Caco-2 (cell line): Measurements from ENCODE around the gene SLC22A7. TPM values are rescaled to one million over a fixed set of nuclear protein-coding genes. Genes with fewer than 3 reads are reported as not detected.

Experiments used
- BruUV-seq: library from RNA; stranded (reverse); fragments of 400-500 nt; replicated peaks from 2 replicates; lab custom pipeline; 2021; lab: Mats Ljungman, UMichigan
- CTCF ChIA-PET: fragments of 300-600 bp; sonication (Branson Sonifier 250); formaldehyde crosslinking; loops from one replicate; lab custom pipeline; 2022; ENCODE audit warnings: antibody characterized with exemption; lab: Charles Lee
- POLR2A ChIA-PET: fragments of 300-600 bp; sonication (Branson Sonifier 250); formaldehyde crosslinking; loops from one replicate; lab custom pipeline; 2022; ENCODE audit warnings: antibody characterized with exemption; lab: Charles Lee
- DNase-seq, 2 experiments: peaks; one replicate each; pipeline versions ENCODE4 v3.0.0 to v3.0.0-alpha.2; 2020 to 2022
- H3K27me3 ChIP-seq: replicated peaks from 2 replicates; pipeline ENCODE4 v1.6.0; 2011; ENCODE audit warnings: low read length; ENCODE audit not compliant: control insufficient read depth, insufficient read depth
- H3K36me3 ChIP-seq: 2 replicates; pipeline ENCODE4 v1.5.1; 2011; ENCODE audit warnings: low read length; ENCODE audit not compliant: control insufficient read depth, insufficient read depth
- H3K4me1 ChIP-seq: fragments of 250-450 bp; sonication (Bioruptor Pico); 2 replicates; pipeline ENCODE4 v1.5.1; 2020; ENCODE audit warnings: mild to moderate bottlenecking
- H3K4me3 ChIP-seq: 2 replicates; pipeline ENCODE4 v1.5.1; 2011; ENCODE audit warnings: low read depth, mild to moderate bottlenecking, control low read depth, low read length
- H3K9me3 ChIP-seq: fragments of 250-450 bp; sonication (Bioruptor Pico); 2 replicates; pipeline ENCODE4 v1.5.1; 2020; ENCODE audit warnings: mild to moderate bottlenecking, moderate library complexity
- H3K27ac Mint-ChIP-seq: one replicate; pipeline ENCODE4 v1.8.0; 2022; ENCODE audit warnings: mixed read lengths; ENCODE audit not compliant: unreplicated experiment
- H3K27me3 Mint-ChIP-seq: one replicate; pipeline ENCODE4 v1.8.0; 2022; ENCODE audit warnings: mixed read lengths; ENCODE audit not compliant: insufficient read depth, unreplicated experiment
- H3K36me3 Mint-ChIP-seq: one replicate; pipeline ENCODE4 v1.8.0; 2022; ENCODE audit warnings: mild to moderate bottlenecking, mixed read lengths; ENCODE audit not compliant: insufficient read depth, unreplicated experiment
- H3K4me1 Mint-ChIP-seq: one replicate; pipeline ENCODE4 v1.8.0; 2022; ENCODE audit warnings: low read depth, mixed read lengths; ENCODE audit not compliant: unreplicated experiment
- H3K4me3 Mint-ChIP-seq: one replicate; pipeline ENCODE4 v1.8.0; 2022; ENCODE audit warnings: mild to moderate bottlenecking, moderate library complexity, mixed read lengths; ENCODE audit not compliant: unreplicated experiment
- H3K9me3 Mint-ChIP-seq: one replicate; pipeline ENCODE4 v1.8.0; 2022; ENCODE audit warnings: mixed read lengths; ENCODE audit not compliant: unreplicated experiment
- intact Hi-C: fragments of 100-400 bp; cut with micrococcal nuclease; formaldehyde crosslinking; loops from one replicate; pipeline ENCODE4 v1.10.0; 2022; ENCODE audit not compliant: unreplicated experiment
- total RNA-seq: library from RNA; stranded (reverse); gene quantifications from 2 replicates; pipeline ENCODE4 v1.2.3, GENCODE V29; 2022
- TF ChIP-seq, protein P1 (sequence below), 2 experiments: fragments of 200-600 bp in 1 of 2; IDR thresholded peaks; 1 replicate in 1 of 2; 2 replicates in 1 of 2; pipeline versions ENCODE4 v1.5.1 to v1.8.0; 2011 to 2022; ENCODE audit warnings: antibody characterized with exemption in 1 of 2, control low read depth in 1 of 2, inconsistent platforms in 1 of 2, low read depth in 1 of 2, low read length in 1 of 2, mild to moderate bottlenecking in 1 of 2, moderate library complexity in 1 of 2; ENCODE audit not compliant: insufficient read depth in 1 of 2, severe bottlenecking in 1 of 2, unreplicated experiment in 1 of 2

The SLC22A7 gene
- total RNA-seq, 1 experiment from 2014 or later = not detected

DNA sequence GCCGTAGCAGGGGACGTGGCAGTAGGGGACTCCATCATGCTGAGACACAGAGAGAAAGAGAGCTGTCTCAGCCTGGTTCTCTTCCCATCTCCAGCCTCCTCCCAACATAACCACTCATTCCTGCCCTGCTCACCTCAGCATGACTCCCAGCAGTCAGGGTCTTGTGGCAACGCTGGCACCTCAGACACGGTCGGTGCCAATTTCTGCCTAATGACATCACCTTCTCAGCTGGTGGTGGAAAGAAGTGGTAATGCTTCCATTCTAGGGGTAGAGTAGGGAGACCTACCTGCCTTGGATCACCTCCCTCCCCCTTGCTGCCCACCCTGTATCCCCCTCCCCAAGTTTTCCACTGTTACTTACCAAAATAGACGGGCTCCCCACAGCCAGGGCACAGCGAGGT lies 8.0 kb downstream of the SLC22A7 start:
- H3K4me1 Mint-ChIP-seq = no peaks in the 10 kb centered on the region
- TF ChIP-seq, protein P1, sequence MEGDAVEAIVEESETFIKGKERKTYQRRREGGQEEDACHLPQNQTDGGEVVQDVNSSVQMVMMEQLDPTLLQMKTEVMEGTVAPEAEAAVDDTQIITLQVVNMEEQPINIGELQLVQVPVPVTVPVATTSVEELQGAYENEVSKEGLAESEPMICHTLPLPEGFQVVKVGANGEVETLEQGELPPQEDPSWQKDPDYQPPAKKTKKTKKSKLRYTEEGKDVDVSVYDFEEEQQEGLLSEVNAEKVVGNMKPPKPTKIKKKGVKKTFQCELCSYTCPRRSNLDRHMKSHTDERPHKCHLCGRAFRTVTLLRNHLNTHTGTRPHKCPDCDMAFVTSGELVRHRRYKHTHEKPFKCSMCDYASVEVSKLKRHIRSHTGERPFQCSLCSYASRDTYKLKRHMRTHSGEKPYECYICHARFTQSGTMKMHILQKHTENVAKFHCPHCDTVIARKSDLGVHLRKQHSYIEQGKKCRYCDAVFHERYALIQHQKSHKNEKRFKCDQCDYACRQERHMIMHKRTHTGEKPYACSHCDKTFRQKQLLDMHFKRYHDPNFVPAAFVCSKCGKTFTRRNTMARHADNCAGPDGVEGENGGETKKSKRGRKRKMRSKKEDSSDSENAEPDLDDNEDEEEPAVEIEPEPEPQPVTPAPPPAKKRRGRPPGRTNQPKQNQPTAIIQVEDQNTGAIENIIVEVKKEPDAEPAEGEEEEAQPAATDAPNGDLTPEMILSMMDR (IDR thresholded peaks at IDR 0.05; ENCODE audit: insufficient read depth in 1 of 2, low read depth in 1 of 2, low read length in 1 of 2, severe bottlenecking in 1 of 2, unreplicated experiment in 1 of 2) = no peak
- intact Hi-C loops = no loop called here
- H3K4me3 Mint-ChIP-seq = no peak overlapping the region
- BruUV-seq = no TSS peak
- no peaks in the 10 kb centered on the region; the same call in 1 of the 2 replicates for H3K36me3 ChIP-seq
- H3K36me3 Mint-ChIP-seq = no peaks in the 10 kb centered on the region
- no peaks in the 10 kb centered on the region for H3K27me3 ChIP-seq
- no peaks in the 10 kb centered on the region for H3K27me3 Mint-ChIP-seq
- H3K27ac Mint-ChIP-seq = no peak overlapping the region
- no peak overlapping the region for H3K4me3 ChIP-seq
- ChIA-PET POLR2A (no interaction called here), CTCF (no interaction called here)
- H3K9me3 ChIP-seq = no peaks in the 10 kb centered on the region
- H3K9me3 Mint-ChIP-seq = no peaks in the 10 kb centered on the region
- H3K4me1 ChIP-seq = no peaks in the 10 kb centered on the region
- DNase-seq = no peak

DNA sequence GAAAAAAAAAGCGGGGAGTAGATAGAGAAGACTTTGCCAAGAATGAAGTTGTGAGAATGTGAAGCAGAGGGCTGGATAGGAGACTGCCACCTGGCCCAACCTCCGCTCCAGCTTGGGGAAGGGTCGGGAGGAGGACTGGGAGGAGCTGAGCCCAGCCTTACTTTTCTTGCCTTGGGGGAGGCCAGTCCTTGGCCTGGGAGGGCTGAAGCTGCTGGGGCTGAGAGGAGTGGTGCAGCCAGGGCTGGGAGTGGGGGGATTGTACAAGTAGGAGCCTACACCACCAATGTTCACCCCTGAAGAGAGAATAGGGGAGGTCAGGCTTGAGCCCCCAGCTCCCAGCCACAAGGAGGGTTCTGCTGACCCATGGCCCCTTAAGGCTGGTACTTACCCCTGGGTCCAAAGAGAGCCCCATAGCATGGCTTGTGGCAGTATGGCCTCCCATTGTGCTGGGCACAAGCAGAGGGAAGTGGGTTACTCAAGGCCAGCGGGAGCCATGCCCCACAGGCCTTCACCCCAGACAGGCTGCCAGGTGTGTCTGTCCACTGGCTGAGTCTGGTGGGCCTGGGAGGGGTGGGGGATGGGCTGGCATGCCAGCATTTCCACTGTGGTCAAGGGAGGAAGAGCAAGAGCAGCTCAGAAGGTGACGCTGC lies 9.5 kb downstream of the SLC22A7 start:
- no peaks in the 10 kb centered on the region for H3K4me1 Mint-ChIP-seq
- Histone ChIP-seq H3K4me1 (no peaks in the 10 kb centered on the region), H3K27me3 (no peaks in the 10 kb centered on the region), H3K36me3 (no peaks in the 10 kb centered on the region; the same call in 1 of the 2 replicates), H3K9me3 (no peaks in the 10 kb centered on the region), H3K4me3 (no peak overlapping the region)
- no peaks in the 10 kb centered on the region for H3K9me3 Mint-ChIP-seq
- POLR2A ChIA-PET = no interaction called here
- no peak for DNase-seq
- TF ChIP-seq, protein P1 (IDR thresholded peaks at IDR 0.05; ENCODE audit: insufficient read depth in 1 of 2, low read depth in 1 of 2, low read length in 1 of 2, severe bottlenecking in 1 of 2, unreplicated experiment in 1 of 2) = no peak
- no TSS peak for BruUV-seq
- no peaks in the 10 kb centered on the region for H3K36me3 Mint-ChIP-seq
- intact Hi-C loops = no loop called here
- H3K27ac Mint-ChIP-seq = no peak overlapping the region
- CTCF ChIA-PET = no interaction called here
- H3K27me3 Mint-ChIP-seq = no peaks in the 10 kb centered on the region
- H3K4me3 Mint-ChIP-seq = no peak overlapping the region

DNA sequence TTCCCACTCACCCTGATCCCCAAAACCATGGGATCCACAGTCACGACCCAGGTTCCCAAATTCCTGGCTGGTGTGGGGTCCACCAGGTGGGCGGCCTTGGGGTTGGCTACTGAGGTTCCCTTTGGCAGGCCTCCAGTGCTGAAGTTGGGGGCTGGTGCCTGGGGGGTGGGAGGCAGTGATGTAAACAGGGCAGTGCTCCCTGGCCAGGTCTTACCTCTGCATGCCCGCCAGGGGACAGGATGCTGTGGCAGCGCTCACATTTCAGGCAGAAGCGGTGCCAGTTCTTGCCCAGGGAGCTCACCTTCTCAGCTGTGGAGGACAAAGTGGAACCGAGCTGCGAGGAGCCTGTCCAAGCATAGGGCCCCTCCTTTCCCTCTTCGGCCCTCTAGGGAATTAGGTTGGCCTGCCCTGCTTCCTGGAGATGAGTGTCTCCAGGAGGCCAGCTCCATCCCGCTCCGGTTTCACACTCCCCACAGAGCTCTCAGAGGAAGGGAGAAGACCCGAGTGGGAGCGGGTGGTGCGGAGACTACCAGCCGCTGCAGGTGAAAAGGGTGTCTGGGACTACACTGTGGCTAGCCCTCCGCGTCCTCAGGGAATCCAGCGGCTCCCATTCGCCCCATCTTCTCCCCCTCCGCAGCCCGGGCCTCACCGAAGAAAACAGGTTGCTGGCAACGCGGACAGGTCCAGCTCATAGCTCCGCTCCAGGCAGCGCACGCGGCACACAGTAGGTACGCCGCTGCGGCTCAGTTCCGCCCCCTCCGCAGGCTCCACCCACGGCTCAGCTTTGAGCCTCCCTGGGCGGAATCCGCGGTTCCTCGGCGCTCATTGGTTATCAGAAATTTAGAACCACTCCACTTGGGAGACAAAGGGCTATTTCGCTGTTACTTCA lies 10.3 kb downstream of the SLC22A7 start, which contains the start of gene CRIP3:
Gene CRIP3 (minus strand): TSS at position 726 of the 889 bp plus-strand sequence. CDS start 34 bp downstream, at position 692.
- DNase-seq = no peak
- Mint-ChIP-seq H3K4me3 (no peak within 1 kb of the TSS), H3K4me1 (no peaks in the 10 kb centered on the region), H3K9me3 (no peaks in the 10 kb centered on the region), H3K36me3 (no peaks in the 10 kb centered on the region), H3K27me3 (no peaks in the 10 kb centered on the region), H3K27ac (no peak within 1 kb of the TSS)
- no peaks in the 10 kb centered on the region for H3K4me1 ChIP-seq
- ChIA-PET POLR2A (no interaction called here), CTCF (interaction anchor here (0.6 kb wide), 1 partner anchor 33 kb away, joined by 3 read pairs; no protein-coding TSS in a partner anchor)
- TF ChIP-seq, protein P1 (IDR thresholded peaks at IDR 0.05; ENCODE audit: insufficient read depth in 1 of 2, low read depth in 1 of 2, low read length in 1 of 2, severe bottlenecking in 1 of 2, unreplicated experiment in 1 of 2) = no peak
- H3K36me3 ChIP-seq = no peaks in the 10 kb centered on the region; the same call in 1 of the 2 replicates
- no peaks in the 10 kb centered on the region for H3K9me3 ChIP-seq
- intact Hi-C loops = no loop called here
- no peaks in the 10 kb centered on the region for H3K27me3 ChIP-seq
- H3K4me3 ChIP-seq = no peak within 1 kb of the TSS
- no TSS peak for BruUV-seq
